OCI-LY1 (cell line): ENCODE results near the gene TMEM178B.

Source experiments
- H2AFZ ChIP-seq: fragments of 200-600 bp; sonication (generic), shearing (Covaris generic); 2 replicates; pipeline ENCODE4 v1.6.0; 2014; ENCODE audit warnings: antibody characterized with exemption, mild to moderate bottlenecking, low read length
- H3F3A ChIP-seq: fragments of 200-600 bp; sonication (generic), shearing (Covaris generic); 2 replicates; pipeline ENCODE4 v1.6.0; 2014; ENCODE audit warnings: mild to moderate bottlenecking, antibody characterized with exemption, low read length, moderate library complexity; ENCODE audit not compliant: insufficient read depth
- H3K27ac ChIP-seq: fragments of 200-600 bp; sonication (generic); 2 replicates; pipeline ENCODE4 v1.5.1; 2014; ENCODE audit warnings: low read length, mixed run types, mild to moderate bottlenecking, low read depth; ENCODE audit not compliant: poor library complexity, severe bottlenecking
- H3K27me3 ChIP-seq: fragments of 200-600 bp; sonication (generic); 2 replicates; pipeline ENCODE4 v1.6.0; 2014; ENCODE audit warnings: antibody characterized with exemption, mild to moderate bottlenecking, low read length, moderate library complexity; ENCODE audit not compliant: insufficient read depth
- H3K36me3 ChIP-seq: fragments of 200-600 bp; sonication (generic); 2 replicates; pipeline ENCODE4 v1.6.1; 2014; ENCODE audit warnings: mild to moderate bottlenecking, antibody characterized with exemption, low read length, moderate library complexity, mixed read lengths; ENCODE audit not compliant: insufficient read depth
- H3K4me1 ChIP-seq: fragments of 200-600 bp; sonication (generic); 2 replicates; pipeline ENCODE4 v1.5.1; 2014; ENCODE audit warnings: mild to moderate bottlenecking, low read length, moderate library complexity; ENCODE audit not compliant: insufficient read depth, severe bottlenecking
- H3K4me2 ChIP-seq: fragments of 200-600 bp; sonication (generic), shearing (Covaris generic); 2 replicates; pipeline ENCODE4 v1.6.1; 2014; ENCODE audit warnings: low read length
- H3K4me3 ChIP-seq: fragments of 200-600 bp; sonication (generic); 2 replicates; pipeline ENCODE4 v1.5.1; 2014; ENCODE audit warnings: low read length, low read depth, mild to moderate bottlenecking, mixed read lengths; ENCODE audit not compliant: poor library complexity, severe bottlenecking
- H3K79me2 ChIP-seq: fragments of 200-600 bp; shearing (Covaris generic); 2 replicates; pipeline ENCODE4 v1.6.1; 2016; ENCODE audit warnings: mixed run types, low read length, mixed read lengths; ENCODE audit not compliant: insufficient read depth
- H3K9ac ChIP-seq: fragments of 200-600 bp; sonication (generic), shearing (Covaris generic); 2 replicates; pipeline ENCODE4 v1.6.1; 2014; ENCODE audit warnings: mild to moderate bottlenecking, low read length, mixed read lengths
- H3K9me2 ChIP-seq: fragments of 200-600 bp; sonication (generic), shearing (Covaris generic); 2 replicates; pipeline ENCODE4 v1.6.1; 2014; ENCODE audit warnings: low read depth, mild to moderate bottlenecking, low read length, mixed read lengths
- H3K9me3 ChIP-seq: fragments of 200-600 bp; shearing (Covaris generic); 2 replicates; pipeline ENCODE4 v1.6.1; 2014; ENCODE audit warnings: low read length, mixed read lengths
- H4K20me1 ChIP-seq: fragments of 200-600 bp; sonication (generic), shearing (Covaris generic); 2 replicates; pipeline ENCODE4 v1.6.0; 2016; ENCODE audit warnings: mild to moderate bottlenecking, low read length; ENCODE audit not compliant: insufficient read depth
- CTCF ChIP-seq: fragments of 200-600 bp; sonication (generic), shearing (Covaris generic); IDR thresholded peaks from 2 replicates; pipeline ENCODE4 v1.5.1; 2017; ENCODE audit warnings: mild to moderate bottlenecking, antibody characterized with exemption, low read length, moderate library complexity, mixed read lengths
- EZH2 ChIP-seq: fragments of 200-600 bp; sonication (generic), shearing (Covaris generic); IDR thresholded peaks from 2 replicates; pipeline ENCODE4 v1.8.0; 2017; ENCODE audit warnings: borderline replicate concordance, mixed run types, mild to moderate bottlenecking, antibody characterized with exemption, low read length, moderate library complexity, mixed read lengths

The TMEM178B gene

GRCh38 chr7:141295367-141295895, 221.6 kb downstream of the TMEM178B start:
- TF ChIP-seq EZH2 (no peak), CTCF (no peak)
- no peak overlapping the region for H3K4me3 ChIP-seq
- H3K27ac ChIP-seq: no peak overlapping the region
- H4K20me1 ChIP-seq: no peaks in the 10 kb centered on the region
- H3F3A ChIP-seq: no peaks in the 10 kb centered on the region
- no peak overlapping the region for H3K4me2 ChIP-seq
- H3K27me3 ChIP-seq: no peaks in the 10 kb centered on the region
- no peaks in the 10 kb centered on the region for H3K79me2 ChIP-seq
- no peaks in the 10 kb centered on the region for H3K36me3 ChIP-seq
- no peak overlapping the region for H2AFZ ChIP-seq
- H3K9me2 ChIP-seq: no peaks in the 10 kb centered on the region
- H3K9me3 ChIP-seq: no peaks in the 10 kb centered on the region
- H3K9ac ChIP-seq: no peak overlapping the region
- H3K4me1 ChIP-seq: no peaks in the 10 kb centered on the region

GRCh38 chr7:141300816-141301215, 227.0 kb downstream of the TMEM178B start:
- Histone ChIP-seq H3K79me2 (no peaks in the 10 kb centered on the region), H3K9ac (no peak overlapping the region), H4K20me1 (no peaks in the 10 kb centered on the region), H3K9me3 (no peaks in the 10 kb centered on the region), H3K4me3 (no peak overlapping the region), H3K9me2 (no peaks in the 10 kb centered on the region), H3F3A (no peaks in the 10 kb centered on the region), H3K36me3 (no peaks in the 10 kb centered on the region), H3K4me1 (no peaks in the 10 kb centered on the region), H2AFZ (no peak overlapping the region), H3K27me3 (no peaks in the 10 kb centered on the region), H3K4me2 (no peak overlapping the region), H3K27ac (no peak overlapping the region)
- TF ChIP-seq CTCF: no peak
- TF ChIP-seq EZH2: no peak

GRCh38 chr7:141301544-141301943, 227.7 kb downstream of the TMEM178B start:
- Histone ChIP-seq H3K4me1 (no peaks in the 10 kb centered on the region), H3K9me2 (no peaks in the 10 kb centered on the region), H3K9me3 (no peaks in the 10 kb centered on the region), H3F3A (no peaks in the 10 kb centered on the region), H3K4me2 (no peak overlapping the region), H2AFZ (no peak overlapping the region), H3K27me3 (no peaks in the 10 kb centered on the region), H3K27ac (no peak overlapping the region), H3K36me3 (no peaks in the 10 kb centered on the region), H3K79me2 (no peaks in the 10 kb centered on the region), H3K4me3 (no peak overlapping the region), H4K20me1 (no peaks in the 10 kb centered on the region), H3K9ac (no peak overlapping the region)
- TF ChIP-seq EZH2: no peak
- no peak for TF ChIP-seq CTCF
